Tibial nerve (tissue), 4 donors: ENCODE results near the gene ALDH1A3. TPM values are rescaled to one million over a fixed set of nuclear protein-coding genes. Genes with fewer than 3 reads are reported as not detected.
A peak's percentile ranks its signal among the peaks of the same experiment; 100 is the strongest.

Experiments used
- DNase-seq, 2 donors: peaks; one replicate each; pipeline ENCODE4 v3.0.0-alpha.2; 2019; ENCODE audit warnings: low spot score in 2 of 2
- H3K27ac ChIP-seq, 4 donors: fragments of 200-600 bp; sonication (generic) in 3 of 4; one replicate each; pipeline ENCODE4 v1.5.1; 2017 to 2019; ENCODE audit warnings: mild to moderate bottlenecking in 1 of 4
- H3K27me3 ChIP-seq, 2 donors: fragments of 200-600 bp; sonication (generic) in 1 of 2; one replicate each; pipeline versions ENCODE4 v1.5.1 to v1.6.0; 2017 to 2019
- H3K36me3 ChIP-seq, 3 donors: fragments of 200-600 bp; sonication (generic); one replicate each; pipeline ENCODE4 v1.5.1; 2018 to 2019
- H3K4me1 ChIP-seq, 4 donors: fragments of 200-600 bp; sonication (generic) in 3 of 4; one replicate each; pipeline ENCODE4 v1.5.1; 2017 to 2019
- H3K4me3 ChIP-seq, 4 donors: fragments of 200-600 bp; sonication (generic) in 3 of 4; one replicate each; pipeline ENCODE4 v1.5.1; 2017 to 2019; ENCODE audit warnings: mild to moderate bottlenecking in 1 of 4, moderate library complexity in 1 of 4
- H3K9me3 ChIP-seq, 4 donors: fragments of 200-600 bp; sonication (generic) in 3 of 4; one replicate each; pipeline ENCODE4 v1.5.1; 2017 to 2019
- EP300 ChIP-seq, 2 donors: sonication (generic); formaldehyde crosslinking; IDR thresholded peaks; one replicate each; pipeline ENCODE4 v1.6.1; 2017; ENCODE audit warnings: antibody characterized with exemption in 2 of 2, mild to moderate bottlenecking in 1 of 2
- POLR2A ChIP-seq, 2 donors: fragments of 450-650 bp; IDR thresholded peaks; one replicate each; pipeline ENCODE4 v1.6.1; 2017; ENCODE audit warnings: antibody characterized with exemption in 2 of 2, mild to moderate bottlenecking in 2 of 2, moderate library complexity in 2 of 2
- WGBS, 2 donors: methylation state at CpG; one replicate each; pipeline ENCODE4 v1.1.5; 2018; 5-methylcytosine and 5-hydroxymethylcytosine counted together
- total RNA-seq, 4 donors: library from RNA; depleted of rRNA; stranded (reverse); fragments of >200 nt; gene quantifications; one replicate each; pipeline ENCODE4 v1.1.0, GENCODE V29; 2016
- TF ChIP-seq, protein P1 (sequence below), 5 experiments: fragments of 200-600 bp in 3 of 5; fragments of 450-650 bp in 2 of 5; sonication (generic) in 3 of 5; IDR thresholded peaks; one replicate each; pipeline ENCODE4 v1.5.1; 2016 to 2019; ENCODE audit warnings: antibody characterized with exemption in 5 of 5, mild to moderate bottlenecking in 3 of 5, moderate library complexity in 2 of 5

The ALDH1A3 gene
- total RNA-seq, 4 donors from 2014 or later, result 30.6 to 69.6 (median 36.1) TPM

DNA sequence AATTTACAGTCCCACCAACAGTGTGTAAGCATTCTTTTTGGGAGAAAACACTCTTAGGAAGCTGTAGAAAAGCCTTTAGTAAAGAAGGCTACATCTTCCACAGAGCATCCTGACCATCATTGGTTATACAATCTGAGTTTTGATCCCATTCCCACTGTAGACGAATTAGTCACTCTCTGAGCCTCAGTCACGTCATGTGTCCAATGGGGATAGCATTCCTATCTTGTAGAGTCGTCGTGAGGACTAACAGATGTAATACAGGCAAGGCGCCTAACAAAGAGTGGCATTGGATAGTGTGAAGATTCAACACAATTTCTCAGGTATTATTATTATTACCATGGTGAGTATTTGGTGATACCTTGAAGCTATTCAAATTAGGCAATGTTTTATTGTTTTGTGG lies 44.0 kb upstream of the ALDH1A3 start:
- Histone ChIP-seq H3K27ac (no peak overlapping the region), H3K36me3 (no peaks in the 10 kb centered on the region), H3K4me3 (no peak overlapping the region), H3K4me1 (no peaks in the 10 kb centered on the region), H3K9me3 (no peaks in the 10 kb centered on the region), H3K27me3 (no peaks in the 10 kb centered on the region)
- WGBS, 2 donors, result 73 to 83% methylated on average over 5 of the region's 5 CpGs
- no peak for TF ChIP-seq POLR2A (IDR thresholded peaks at IDR 0.05)
- TF ChIP-seq, protein P1, sequence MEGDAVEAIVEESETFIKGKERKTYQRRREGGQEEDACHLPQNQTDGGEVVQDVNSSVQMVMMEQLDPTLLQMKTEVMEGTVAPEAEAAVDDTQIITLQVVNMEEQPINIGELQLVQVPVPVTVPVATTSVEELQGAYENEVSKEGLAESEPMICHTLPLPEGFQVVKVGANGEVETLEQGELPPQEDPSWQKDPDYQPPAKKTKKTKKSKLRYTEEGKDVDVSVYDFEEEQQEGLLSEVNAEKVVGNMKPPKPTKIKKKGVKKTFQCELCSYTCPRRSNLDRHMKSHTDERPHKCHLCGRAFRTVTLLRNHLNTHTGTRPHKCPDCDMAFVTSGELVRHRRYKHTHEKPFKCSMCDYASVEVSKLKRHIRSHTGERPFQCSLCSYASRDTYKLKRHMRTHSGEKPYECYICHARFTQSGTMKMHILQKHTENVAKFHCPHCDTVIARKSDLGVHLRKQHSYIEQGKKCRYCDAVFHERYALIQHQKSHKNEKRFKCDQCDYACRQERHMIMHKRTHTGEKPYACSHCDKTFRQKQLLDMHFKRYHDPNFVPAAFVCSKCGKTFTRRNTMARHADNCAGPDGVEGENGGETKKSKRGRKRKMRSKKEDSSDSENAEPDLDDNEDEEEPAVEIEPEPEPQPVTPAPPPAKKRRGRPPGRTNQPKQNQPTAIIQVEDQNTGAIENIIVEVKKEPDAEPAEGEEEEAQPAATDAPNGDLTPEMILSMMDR (IDR thresholded peaks at IDR 0.05), result no peak
- no peak for TF ChIP-seq EP300 (IDR thresholded peaks at IDR 0.05)
- DNase-seq, result no peak

DNA sequence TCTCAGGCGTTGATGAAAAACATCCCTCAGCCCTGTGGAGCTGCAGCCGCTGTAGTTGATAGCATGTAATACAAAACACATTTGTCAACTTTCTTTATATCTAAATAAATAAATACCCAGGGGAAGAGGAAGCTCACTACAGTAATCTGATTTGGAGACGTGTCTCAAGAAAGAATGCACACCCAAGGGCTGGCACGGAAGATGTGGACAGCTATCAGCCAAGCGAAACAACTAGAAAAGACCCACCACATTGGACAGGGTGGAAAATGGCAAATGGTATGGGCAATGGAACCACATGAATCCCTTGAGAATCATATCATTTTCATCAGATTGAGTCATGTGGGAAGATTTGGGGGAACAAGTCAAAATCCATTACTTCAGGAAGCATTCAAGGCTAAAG lies 43.1 kb upstream of the ALDH1A3 start:
- Histone ChIP-seq H3K27me3 (no peaks in the 10 kb centered on the region), H3K4me1 (no peaks in the 10 kb centered on the region), H3K27ac (no peak overlapping the region), H3K36me3 (no peaks in the 10 kb centered on the region), H3K9me3 (no peaks in the 10 kb centered on the region), H3K4me3 (no peak overlapping the region)
- DNase-seq, result no peak
- TF ChIP-seq, protein P1 (IDR thresholded peaks at IDR 0.05), result no peak
- TF ChIP-seq POLR2A (IDR thresholded peaks at IDR 0.05) (no peak), EP300 (IDR thresholded peaks at IDR 0.05) (no peak)
- WGBS, 2 donors, result 74 to 85% methylated on average over 5 of the region's 5 CpGs

DNA sequence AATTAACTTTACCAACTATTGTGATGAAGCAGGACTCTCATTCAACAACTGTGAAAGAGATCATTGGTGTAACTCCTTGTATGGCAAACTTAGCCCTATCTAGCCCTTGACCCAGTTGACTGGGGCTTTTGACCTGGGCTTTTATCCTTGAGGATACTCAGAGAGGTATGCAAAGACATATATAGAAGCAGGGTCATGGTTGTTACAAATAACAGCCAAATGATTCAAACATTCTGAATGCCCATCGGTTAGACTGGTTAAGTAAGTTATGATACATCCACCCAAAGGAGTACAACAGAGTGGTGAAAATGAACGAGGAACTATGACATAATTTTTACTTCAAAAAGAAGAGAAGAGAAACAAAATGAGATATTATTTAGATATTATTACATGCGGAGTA lies 38.2 kb upstream of the ALDH1A3 start:
- TF ChIP-seq, protein P1 (IDR thresholded peaks at IDR 0.05), result no peak
- TF ChIP-seq EP300 (IDR thresholded peaks at IDR 0.05), result no peak
- TF ChIP-seq POLR2A (IDR thresholded peaks at IDR 0.05), result no peak
- Histone ChIP-seq H3K4me1 (no peaks in the 10 kb centered on the region), H3K36me3 (no peaks in the 10 kb centered on the region), H3K27ac (no peak overlapping the region), H3K27me3 (no peaks in the 10 kb centered on the region), H3K4me3 (no peak overlapping the region), H3K9me3 (no peaks in the 10 kb centered on the region)
- WGBS, 2 donors, result 79 to 86% methylated on average over 3 of the region's 3 CpGs
- no peak for DNase-seq

DNA sequence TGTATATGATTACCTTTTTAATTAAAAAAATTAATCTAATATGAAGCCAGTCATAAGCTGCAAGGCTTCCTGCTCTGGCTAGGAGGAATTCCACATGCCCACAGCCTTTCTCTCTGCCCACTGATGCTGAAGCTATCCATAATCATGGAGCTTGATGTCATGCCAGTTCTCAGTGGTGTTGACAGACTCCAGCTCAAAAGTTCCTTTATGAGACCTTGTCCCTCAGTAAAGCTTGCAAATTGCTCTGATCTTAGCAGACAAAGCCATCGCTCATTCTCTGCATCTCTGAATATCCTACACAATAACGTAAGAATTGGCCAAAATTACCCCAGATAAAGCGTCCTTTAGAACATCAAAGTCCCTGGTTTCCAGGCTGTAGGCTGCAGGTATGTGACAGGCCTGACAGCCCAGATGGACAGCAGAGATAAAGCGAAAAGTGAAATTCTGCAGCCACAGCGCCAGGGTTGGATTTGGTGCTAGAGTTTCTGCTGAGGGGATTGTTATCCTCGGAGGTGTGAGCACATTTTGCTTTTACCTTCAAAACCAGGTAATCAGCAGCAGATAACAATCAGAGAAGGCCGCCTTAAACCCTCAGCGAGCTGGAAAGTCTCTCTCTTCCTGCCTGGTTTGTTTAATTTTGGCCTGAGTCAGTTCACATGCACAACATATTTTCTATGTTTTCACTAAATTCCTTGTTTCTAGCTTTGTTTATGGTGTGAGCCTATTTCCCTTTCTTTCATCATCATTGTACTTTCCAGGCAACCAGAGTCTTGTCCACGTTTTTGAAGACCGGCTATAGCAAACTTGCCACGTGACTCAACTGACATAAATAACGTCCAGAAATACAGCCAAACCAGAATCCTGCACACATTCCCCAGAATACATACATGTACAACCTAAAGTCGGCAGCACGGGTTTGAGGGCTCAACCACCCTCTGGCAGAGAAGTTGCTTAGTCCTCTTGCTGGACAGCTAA lies 36.6 kb upstream of the ALDH1A3 start:
- H3K4me3 ChIP-seq, result no peak overlapping the region
- no peaks in the 10 kb centered on the region for H3K36me3 ChIP-seq
- H3K27me3 ChIP-seq, result no peaks in the 10 kb centered on the region
- H3K27ac ChIP-seq, result peak overlapping the region in 2 of 4 donors; percentile 47 to 48
- TF ChIP-seq EP300 (IDR thresholded peaks at IDR 0.05), result no peak
- TF ChIP-seq, protein P1 (IDR thresholded peaks at IDR 0.05), result no peak
- TF ChIP-seq POLR2A (IDR thresholded peaks at IDR 0.05), result no peak
- no peak for DNase-seq
- H3K9me3 ChIP-seq, result no peaks in the 10 kb centered on the region
- H3K4me1 ChIP-seq, result no peaks in the 10 kb centered on the region
- WGBS, 2 donors, result 56 to 63% methylated on average over 14 of the region's 14 CpGs

DNA sequence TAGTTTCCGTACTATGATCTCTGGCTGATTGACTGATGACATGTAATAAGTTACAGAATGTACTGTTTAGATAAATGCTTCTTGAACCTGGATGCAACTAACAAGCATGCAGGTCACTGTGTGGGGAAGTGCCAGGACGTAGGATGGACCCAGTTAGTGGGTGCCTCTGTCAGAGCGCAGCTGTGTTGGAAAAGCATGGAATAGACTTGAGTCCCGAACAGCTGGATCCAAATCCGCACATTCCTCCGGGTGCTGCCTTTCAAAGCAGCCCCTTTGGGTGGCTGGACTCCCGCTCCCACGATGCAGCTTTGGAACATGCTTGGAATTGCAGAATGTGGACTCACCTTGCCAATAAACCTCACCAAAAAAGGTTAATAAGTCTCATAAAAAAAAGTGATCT lies 35.5 kb upstream of the ALDH1A3 start:
- no peaks in the 10 kb centered on the region for H3K9me3 ChIP-seq
- peaks cover 0 to 4% (median 0%) of the 10 kb centered on the region in 4 donors for H3K4me1 ChIP-seq
- WGBS, 2 donors, result 69 to 70% methylated on average over 8 of the region's 8 CpGs
- no peak for DNase-seq
- no peak overlapping the region for H3K27ac ChIP-seq
- no peak overlapping the region for H3K4me3 ChIP-seq
- no peaks in the 10 kb centered on the region for H3K27me3 ChIP-seq
- no peak for TF ChIP-seq POLR2A (IDR thresholded peaks at IDR 0.05)
- TF ChIP-seq, protein P1 (IDR thresholded peaks at IDR 0.05), result no peak
- no peak for TF ChIP-seq EP300 (IDR thresholded peaks at IDR 0.05)
- no peaks in the 10 kb centered on the region for H3K36me3 ChIP-seq
